Stomach (tissue), 9 donors: Measurements from ENCODE around the gene RBMS3. TPM values are rescaled to one million over a fixed set of nuclear protein-coding genes. Genes with fewer than 3 reads are reported as not detected.

Source experiments
- DNase-seq, 2 donors: peaks; one replicate each; pipeline versions ENCODE4 v3.0.0 to v3.0.0-alpha.2; 2013 to 2019
- H3K27ac ChIP-seq, 5 donors: fragments of 200-600 bp in 4 of 5; sonication (generic) in 4 of 5; one replicate each; pipeline ENCODE4 v1.5.1; 2013 to 2019; ENCODE audit warnings: mild to moderate bottlenecking in 1 of 5, moderate library complexity in 1 of 5
- H3K27me3 ChIP-seq, 3 donors: fragments of 200-600 bp; sonication (generic); one replicate each; pipeline ENCODE4 v1.5.1; 2017 to 2019; ENCODE audit warnings: mixed run types in 1 of 3
- H3K36me3 ChIP-seq, 4 donors: fragments of 200-600 bp; sonication (generic); 1 replicate in 3 of 4; 2 replicates in 1 of 4; pipeline ENCODE4 v1.5.1; 2016 to 2019
- H3K4me1 ChIP-seq, 4 donors: fragments of 200-600 bp; sonication (generic); one replicate each; pipeline ENCODE4 v1.5.1; 2016 to 2019
- H3K4me3 ChIP-seq, 4 donors: fragments of 200-600 bp; sonication (generic) in 3 of 4; one replicate each; pipeline ENCODE4 v1.5.1; 2016 to 2019; ENCODE audit warnings: mild to moderate bottlenecking in 1 of 4
- H3K9me3 ChIP-seq, 4 donors: fragments of 200-600 bp; sonication (generic); one replicate each; pipeline ENCODE4 v1.5.1; 2016 to 2019
- CTCF ChIP-seq, 7 experiments: fragments of 450-650 bp in 4 of 7; fragments of 200-600 bp in 3 of 7; sonication (generic) in 3 of 7; IDR thresholded peaks; one replicate each; pipeline ENCODE4 v1.5.1; 2016 to 2019; ENCODE audit warnings: antibody characterized with exemption in 7 of 7, control low read depth in 2 of 7, mild to moderate bottlenecking in 1 of 7
- EP300 ChIP-seq: sonication (generic); formaldehyde crosslinking; IDR thresholded peaks from one replicate; pipeline ENCODE4 v1.6.1; 2017; ENCODE audit warnings: antibody characterized with exemption
- POLR2A ChIP-seq, 4 donors: fragments of 450-650 bp; IDR thresholded peaks; one replicate each; pipeline ENCODE4 v1.6.1; 2016; ENCODE audit warnings: antibody characterized with exemption in 4 of 4, control low read depth in 2 of 4, mild to moderate bottlenecking in 1 of 4, moderate library complexity in 1 of 4
- POLR2AphosphoS5 ChIP-seq, 3 donors: sonication (generic); formaldehyde crosslinking; IDR thresholded peaks; one replicate each; pipeline ENCODE4 v1.6.1; 2016; ENCODE audit warnings: antibody characterized with exemption in 3 of 3
- WGBS, 5 donors: extraction: QIAGEN DNeasy Blood & Tissue Kit in 3 of 5; methylation state at CpG; one replicate each; pipeline versions ENCODE4 v1.1.5 to v1.1.7; 2013 to 2018; 5-methylcytosine and 5-hydroxymethylcytosine counted together
- intact Hi-C: fragments of 100-400 bp; cut with DNase I; formaldehyde crosslinking; loops from one replicate; pipeline ENCODE4 v1.15.1; 2023; ENCODE audit warnings: low total_unique reads
- polyA plus RNA-seq, 3 donors: library from polyadenylated mRNA; stranded (reverse); fragments of 200-250 nt; gene quantifications; one replicate each; pipeline ENCODE4 v1.2.3, GENCODE V29; 2013
- total RNA-seq, 5 donors: library from RNA; depleted of rRNA; stranded (reverse); fragments of >200 nt; gene quantifications; one replicate each; pipeline versions ENCODE4 v1.1.0 to v1.2.3, GENCODE V29; 2014 to 2016
- donor health status: healthy with polysubstance abuse.
- donor health status: Bipolar disorder and iron deficiency.
- donor health status: healthy.

RBMS3 gene
- total and polyA plus RNA-seq, 8 donors = 2.0 to 103 (median 16.0) TPM

DNA sequence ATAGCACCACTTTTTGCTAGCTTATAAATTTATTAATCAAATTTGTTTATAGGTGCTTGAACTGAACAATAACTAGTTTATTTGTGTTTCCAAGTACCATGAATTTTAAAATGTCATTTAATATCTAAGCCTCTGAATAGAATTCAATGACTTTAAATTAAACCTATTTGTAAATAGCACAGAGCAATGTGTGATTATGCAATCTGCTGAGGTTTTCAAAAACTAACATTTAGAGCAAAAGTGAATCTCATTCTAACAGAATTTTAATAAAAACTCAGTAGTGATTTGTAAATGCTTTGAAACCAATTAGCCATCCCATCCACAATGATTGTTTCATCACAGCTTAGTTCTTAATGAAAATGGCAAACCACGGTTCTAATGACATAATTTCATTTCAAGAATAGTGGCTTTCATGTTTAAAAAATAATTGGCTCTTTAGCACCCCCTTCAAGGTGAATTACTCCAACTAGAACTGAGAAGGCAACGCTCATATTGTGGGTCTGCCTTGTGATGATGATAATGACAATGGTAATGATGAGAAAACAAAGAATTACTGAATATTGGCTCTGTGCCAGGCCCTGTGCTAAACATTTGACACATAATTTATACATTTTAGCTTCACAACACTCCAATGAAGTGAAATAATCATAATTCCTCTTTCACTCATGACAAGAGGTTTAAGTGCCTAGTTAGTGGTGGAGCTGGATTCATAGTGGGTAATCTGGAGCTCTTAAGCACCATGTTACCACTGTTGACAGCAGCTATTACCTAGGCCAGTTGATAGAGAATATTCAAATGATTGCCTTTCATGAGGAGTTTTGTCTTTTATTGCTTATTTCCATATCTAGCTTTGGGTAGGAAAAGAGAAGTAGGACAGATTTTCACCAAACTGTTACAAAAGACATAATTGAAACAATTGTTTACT, 145.7 kb downstream of the RBMS3 start:
- Histone ChIP-seq H3K4me3 (no peak overlapping the region), H3K36me3 (no peaks in the 10 kb centered on the region), H3K9me3 (no peaks in the 10 kb centered on the region), H3K27me3 (no peaks in the 10 kb centered on the region), H3K27ac (peak overlapping the region in 1 of 5 donors; percentile 4), H3K4me1 (peaks cover 0 to 38% (median 18%) of the 10 kb centered on the region in 4 donors)
- no peak for TF ChIP-seq CTCF (IDR thresholded peaks at IDR 0.05)
- no peak for TF ChIP-seq EP300
- TF ChIP-seq POLR2A (IDR thresholded peaks at IDR 0.05) = no peak
- TF ChIP-seq POLR2AphosphoS5 (IDR thresholded peaks at IDR 0.05) = no peak
- no peak for DNase-seq
- 84 to 90% (median 86%) methylated on average over 2 of the region's 2 CpGs for WGBS, 5 donors
- intact Hi-C loops = no loop called here

DNA sequence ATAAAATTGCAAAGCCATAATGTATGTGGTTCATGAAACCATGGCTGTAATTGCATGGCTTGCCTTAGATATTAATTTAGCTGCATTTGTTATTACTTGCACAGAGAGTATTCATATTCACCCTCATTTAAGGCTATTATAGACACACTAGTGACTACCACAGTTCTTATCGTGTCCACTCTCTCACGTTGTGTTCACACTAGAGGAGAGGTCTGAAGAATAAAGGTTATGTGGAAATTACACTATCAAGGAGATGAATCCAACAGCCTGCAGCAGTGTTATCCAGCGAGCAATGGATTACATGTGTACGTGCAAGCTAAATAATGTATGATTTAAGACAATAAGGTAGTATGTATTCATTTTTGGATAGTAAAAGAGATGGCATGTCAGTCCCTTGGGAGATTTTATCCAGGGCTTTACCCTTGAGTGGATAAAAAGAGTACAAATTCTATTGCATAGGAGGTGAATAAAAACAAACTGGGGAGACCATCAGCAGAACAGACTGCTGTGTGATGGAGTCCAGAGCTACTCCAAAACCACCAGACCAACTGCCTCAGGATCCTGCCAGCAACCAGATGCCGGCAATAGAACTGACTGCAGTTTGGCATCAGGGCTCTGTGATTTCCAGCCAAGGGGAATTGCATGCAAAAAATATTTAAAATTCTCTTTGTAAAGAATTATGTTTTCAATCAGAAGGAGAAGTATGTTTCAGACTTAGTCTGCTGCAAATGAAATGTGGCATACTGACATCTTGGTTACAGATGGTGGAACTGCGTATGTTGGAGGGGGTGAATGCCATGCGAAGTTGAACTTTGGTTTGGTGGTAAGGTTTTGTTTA, 146.6 kb downstream of the RBMS3 start:
- H3K27me3 ChIP-seq = no peaks in the 10 kb centered on the region
- WGBS, 5 donors = 78 to 90% (median 88%) methylated on average over 7 of the region's 7 CpGs
- TF ChIP-seq CTCF (IDR thresholded peaks at IDR 0.05) (no peak), POLR2AphosphoS5 (IDR thresholded peaks at IDR 0.05) (no peak), EP300 (no peak), POLR2A (IDR thresholded peaks at IDR 0.05) (no peak)
- no peaks in the 10 kb centered on the region for H3K36me3 ChIP-seq
- no peak overlapping the region for H3K27ac ChIP-seq
- H3K4me1 ChIP-seq = peaks cover 0 to 38% (median 18%) of the 10 kb centered on the region in 4 donors
- DNase-seq = peak in 1 of 2 donors; percentile 60
- H3K4me3 ChIP-seq = no peak overlapping the region
- intact Hi-C loops = no loop called here
- H3K9me3 ChIP-seq = no peaks in the 10 kb centered on the region

GRCh38 chr3:29429055-29429679, 148.3 kb downstream of the RBMS3 start:
- 54 to 81% (median 66%) methylated on average over 4 of the region's 4 CpGs for WGBS, 5 donors
- no peak for DNase-seq
- no peak overlapping the region for H3K27ac ChIP-seq
- intact Hi-C loops = no loop called here
- no peaks in the 10 kb centered on the region for H3K36me3 ChIP-seq
- no peak overlapping the region for H3K4me3 ChIP-seq
- TF ChIP-seq POLR2A (IDR thresholded peaks at IDR 0.05) = no peak
- no peak for TF ChIP-seq POLR2AphosphoS5 (IDR thresholded peaks at IDR 0.05)
- no peak for TF ChIP-seq CTCF (IDR thresholded peaks at IDR 0.05)
- TF ChIP-seq EP300 = no peak
- H3K4me1 ChIP-seq = peaks cover 0 to 38% (median 18%) of the 10 kb centered on the region in 4 donors
- no peaks in the 10 kb centered on the region for H3K9me3 ChIP-seq
- H3K27me3 ChIP-seq = no peaks in the 10 kb centered on the region

- Histone ChIP-seq H3K4me3 (no peak overlapping the region), H3K9me3 (no peaks in the 10 kb centered on the region), H3K4me1 (peaks cover 0 to 38% (median 18%) of the 10 kb centered on the region in 4 donors), H3K36me3 (peaks cover 0 to 3% (median 0%) of the 10 kb centered on the region in 4 donors), H3K27ac (peak overlapping the region in 1 of 5 donors; percentile 27), H3K27me3 (no peaks in the 10 kb centered on the region)
- DNase-seq = peak in 1 of 2 donors; percentile 38
- intact Hi-C loops = no loop called here
- 25 to 44% (median 35%) methylated on average over 1 of the region's 1 CpG for WGBS, 5 donors
- TF ChIP-seq POLR2AphosphoS5 (IDR thresholded peaks at IDR 0.05) (no peak), EP300 (no peak), CTCF (IDR thresholded peaks at IDR 0.05) (no peak), POLR2A (IDR thresholded peaks at IDR 0.05) (no peak)
These were observed 149.7 kb downstream of the RBMS3 start for GRCh38 chr3:29430558-29430971.
